ENCODE results near the gene WNT9A. TPM values are rescaled to one million over a fixed set of nuclear protein-coding genes. Genes with fewer than 3 reads are reported as not detected.

WNT9A gene
- total RNA-seq, 1 donor from 2014 or later = 14.6 TPM

GRCh38 chr1:227954163-227954850 is 6.6 kb upstream of the WNT9A start:
- no peak for DNase-seq

- DNase-seq = no peak
These were observed 5.3 kb upstream of the WNT9A start for GRCh38 chr1:227953022-227953412.

- DNase-seq = no peak
These were observed 4.8 kb upstream of the WNT9A start for GRCh38 chr1:227952374-227953021.

- no peak for DNase-seq
These were observed 4.1 kb upstream of the WNT9A start for GRCh38 chr1:227951624-227952373.

GRCh38 chr1:227950735-227951346 is 3.1 kb upstream of the WNT9A start:
- no peak for DNase-seq

- no peak for DNase-seq
These were observed 2.4 kb upstream of the WNT9A start for GRCh38 chr1:227949954-227950734.

- DNase-seq = no peak
These were observed 1.7 kb upstream of the WNT9A start for GRCh38 chr1:227949341-227949921.

GRCh38 chr1:227948493-227949260 is 945 bp upstream of the WNT9A start:
- DNase-seq = no peak

- no peak for DNase-seq
These were observed 401 bp downstream of the WNT9A start for GRCh38 chr1:227947386-227947675.

GRCh38 chr1:227946624-227947385 is 927 bp downstream of the WNT9A start:
- peak; percentile 91 for DNase-seq

- peak; percentile 73 for DNase-seq
These were observed 1.7 kb downstream of the WNT9A start for GRCh38 chr1:227945891-227946623.

GRCh38 chr1:227944931-227945890 is 2.5 kb downstream of the WNT9A start:
- DNase-seq = peak; percentile 72

GRCh38 chr1:227944090-227944930 is 3.4 kb downstream of the WNT9A start:
- peak; percentile 87 for DNase-seq

GRCh38 chr1:227943381-227944089 is 4.2 kb downstream of the WNT9A start:
- peak; percentile 57 for DNase-seq

- no peak for DNase-seq
These were observed 4.9 kb downstream of the WNT9A start for GRCh38 chr1:227942716-227943261.

- peak; percentile 89 for DNase-seq
These were observed 5.6 kb downstream of the WNT9A start for GRCh38 chr1:227942021-227942715.

All from tongue (tissue), 2 donors.